MM.1S (cell line): ENCODE results near the gene ATG10.

ENCODE experiments used
- EZH2 ChIP-seq: fragments of 300-600 bp; sonication (generic); optimal IDR thresholded peaks from 2 replicates; pipeline ENCODE3; 2017; ENCODE audit warnings: low read depth, mild to moderate bottlenecking, antibody characterized with exemption, low read length, mixed read lengths
- EZH2phosphoT487 ChIP-seq: fragments of 300-600 bp; sonication (generic); IDR thresholded peaks from 2 replicates; pipeline ENCODE4 v1.6.1; 2018; ENCODE audit warnings: antibody characterized with exemption, low read length
- TF ChIP-seq, protein P1 (sequence below): fragments of 300-600 bp; sonication (generic); IDR thresholded peaks from 2 replicates; pipeline ENCODE4 v1.5.1; 2016; ENCODE audit warnings: antibody characterized with exemption, low read length, mixed read lengths

DNA sequence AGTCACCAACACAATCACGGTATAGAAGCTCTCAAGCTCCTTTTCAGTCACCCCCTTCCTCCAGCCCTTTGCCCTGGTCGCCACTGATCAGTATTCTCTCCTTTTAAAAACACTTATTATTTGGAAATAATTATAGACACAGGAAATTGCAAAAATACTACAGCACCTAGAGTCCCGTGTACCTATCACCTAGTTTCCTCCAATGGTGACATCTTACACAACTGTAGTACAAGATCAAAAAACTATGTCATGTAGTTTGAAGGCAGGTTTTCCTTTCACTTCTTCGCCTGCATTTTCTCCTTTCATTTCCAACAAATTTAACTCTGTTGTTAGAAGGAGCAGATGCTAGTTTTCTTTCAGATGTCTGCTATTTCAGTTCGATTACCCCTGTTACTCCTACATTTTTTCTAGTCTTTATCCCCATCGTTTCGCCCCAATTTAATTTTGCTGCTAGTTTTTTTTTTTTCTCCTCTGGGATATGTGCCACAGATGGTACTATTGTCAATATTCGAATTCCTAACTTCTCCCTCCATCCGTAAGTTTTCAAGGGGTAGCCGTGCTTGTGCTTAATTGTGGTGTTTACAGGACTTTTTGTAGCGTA is 612 bp upstream of the ATG10 start:
- TF ChIP-seq, protein P1, sequence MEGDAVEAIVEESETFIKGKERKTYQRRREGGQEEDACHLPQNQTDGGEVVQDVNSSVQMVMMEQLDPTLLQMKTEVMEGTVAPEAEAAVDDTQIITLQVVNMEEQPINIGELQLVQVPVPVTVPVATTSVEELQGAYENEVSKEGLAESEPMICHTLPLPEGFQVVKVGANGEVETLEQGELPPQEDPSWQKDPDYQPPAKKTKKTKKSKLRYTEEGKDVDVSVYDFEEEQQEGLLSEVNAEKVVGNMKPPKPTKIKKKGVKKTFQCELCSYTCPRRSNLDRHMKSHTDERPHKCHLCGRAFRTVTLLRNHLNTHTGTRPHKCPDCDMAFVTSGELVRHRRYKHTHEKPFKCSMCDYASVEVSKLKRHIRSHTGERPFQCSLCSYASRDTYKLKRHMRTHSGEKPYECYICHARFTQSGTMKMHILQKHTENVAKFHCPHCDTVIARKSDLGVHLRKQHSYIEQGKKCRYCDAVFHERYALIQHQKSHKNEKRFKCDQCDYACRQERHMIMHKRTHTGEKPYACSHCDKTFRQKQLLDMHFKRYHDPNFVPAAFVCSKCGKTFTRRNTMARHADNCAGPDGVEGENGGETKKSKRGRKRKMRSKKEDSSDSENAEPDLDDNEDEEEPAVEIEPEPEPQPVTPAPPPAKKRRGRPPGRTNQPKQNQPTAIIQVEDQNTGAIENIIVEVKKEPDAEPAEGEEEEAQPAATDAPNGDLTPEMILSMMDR: no peak
- TF ChIP-seq EZH2: no peak
- no peak for TF ChIP-seq EZH2phosphoT487
